H1 (cell line): ENCODE results near the gene UBE2F. TPM values are rescaled to one million over a fixed set of nuclear protein-coding genes. Genes with fewer than 3 reads are reported as not detected.

Experiments
- CTCF ChIA-PET: fragments of 300-600 bp; sonication (Branson Sonifier 250); formaldehyde crosslinking; loops from one replicate; lab custom pipeline; 2021; ENCODE audit not compliant: partially characterized antibody; lab: Charles Lee
- POLR2A ChIA-PET: fragments of 300-600 bp; sonication (Branson Sonifier 250); formaldehyde crosslinking; loops from one replicate; lab custom pipeline; 2021; ENCODE audit warnings: inconsistent platforms; ENCODE audit not compliant: partially characterized antibody; lab: Charles Lee
- DNase-seq, 2 experiments: peaks; one replicate each; pipeline versions ENCODE4 v3.0.0 to v3.0.0-alpha.2; 2010 to 2022; ENCODE audit warnings: low spot score in 2 of 2, low read depth in 1 of 2, mixed read lengths in 1 of 2
- FAIRE-seq: peaks from 2 replicates; lab custom pipeline; 2011; peaks lifted over from hg19 to GRCh38; lab: Jason Lieb, UNC
- H2AFZ ChIP-seq: 2 replicates; pipeline ENCODE4 v1.8.1; 2012; ENCODE audit warnings: low read length, inconsistent platforms
- H2AK5ac ChIP-seq: 2 replicates; pipeline ENCODE4 v1.6.1; 2013; ENCODE audit warnings: low read depth, low read length
- H2BK120ac ChIP-seq: replicated peaks from 2 replicates; pipeline ENCODE3; 2013; ENCODE audit warnings: low read depth, low read length, inconsistent platforms
- H2BK12ac ChIP-seq: 2 replicates; pipeline ENCODE4 v1.6.1; 2013; ENCODE audit warnings: low read depth, low read length
- H2BK15ac ChIP-seq: 2 replicates; pipeline ENCODE4 v1.6.1; 2013; ENCODE audit warnings: low read length
- H2BK20ac ChIP-seq: 2 replicates; pipeline ENCODE4 v1.6.1; 2013; ENCODE audit warnings: low read length
- H2BK5ac ChIP-seq: 2 replicates; pipeline ENCODE4 v1.6.1; 2013; ENCODE audit warnings: low read depth, low read length
- H3K14ac ChIP-seq: 2 replicates; pipeline ENCODE4 v1.6.1; 2013; ENCODE audit warnings: inconsistent platforms; ENCODE audit not compliant: insufficient read length
- H3K18ac ChIP-seq: 2 replicates; pipeline ENCODE4 v1.6.1; 2013; ENCODE audit warnings: low read length; ENCODE audit errors: extremely low read depth
- H3K23ac ChIP-seq: 2 replicates; pipeline ENCODE4 v1.6.1; 2013; ENCODE audit warnings: inconsistent platforms; ENCODE audit not compliant: insufficient read length
- H3K23me2 ChIP-seq: 2 replicates; pipeline ENCODE4 v1.6.1; 2013; ENCODE audit warnings: low read depth, low read length
- H3K27ac ChIP-seq: 2 replicates; pipeline ENCODE4 v1.6.1; 2011; ENCODE audit warnings: low read depth, low read length, inconsistent platforms
- H3K27me3 ChIP-seq, 4 experiments: replicated peaks in 1 of 4; 1 replicate in 1 of 4; 2 replicates in 3 of 4; pipeline versions ENCODE4 v1.6.1 to v1.8.1; 2011 to 2013; ENCODE audit warnings: low read length in 3 of 4, mild to moderate bottlenecking in 3 of 4, inconsistent platforms in 2 of 4, mixed read lengths in 2 of 4, moderate library complexity in 1 of 4; ENCODE audit not compliant: control insufficient read depth in 3 of 4, insufficient read depth in 3 of 4; ENCODE audit errors: extremely low read depth in 1 of 4
- H3K36me3 ChIP-seq, 4 experiments: 2 replicates each; pipeline versions ENCODE4 v1.6.1 to v1.8.1; 2011 to 2013; ENCODE audit warnings: mild to moderate bottlenecking in 4 of 4, low read length in 3 of 4, moderate library complexity in 2 of 4, control low read depth in 1 of 4, inconsistent platforms in 1 of 4; ENCODE audit not compliant: insufficient read depth in 4 of 4, control insufficient read depth in 2 of 4
- H3K4ac ChIP-seq: replicated peaks from 2 replicates; pipeline ENCODE3; 2013; ENCODE audit warnings: low read length, low read depth, mixed read lengths, inconsistent platforms; ENCODE audit not compliant: insufficient read length
- H3K4me1 ChIP-seq, 4 experiments: replicated peaks in 1 of 4; 1 replicate in 1 of 4; 2 replicates in 3 of 4; pipeline versions ENCODE4 v1.6.1 to v1.8.1; 2011 to 2013; ENCODE audit warnings: low read length in 3 of 4, inconsistent platforms in 2 of 4, mixed read lengths in 1 of 4; ENCODE audit not compliant: insufficient read depth in 4 of 4, control insufficient read depth in 3 of 4
- H3K4me2 ChIP-seq, 2 experiments: 2 replicates each; pipeline versions ENCODE4 v1.6.1 to v1.8.1; 2011 to 2013; ENCODE audit warnings: low read depth in 2 of 2, low read length in 2 of 2, control low read depth in 1 of 2, inconsistent platforms in 1 of 2, mild to moderate bottlenecking in 1 of 2; ENCODE audit not compliant: insufficient read depth in 1 of 2
- H3K4me3 ChIP-seq, 4 experiments: fragments of 200-600, 300-600 bp in 1 of 4; sonication (generic), shearing (Covaris generic), sonication (Bioruptor Twin) in 1 of 4; 2 replicates each; pipeline versions ENCODE4 v1.5.1 to v1.8.1; 2011 to 2016; ENCODE audit warnings: low read length in 4 of 4, low read depth in 3 of 4, control low read depth in 2 of 4, inconsistent platforms in 2 of 4, mild to moderate bottlenecking in 2 of 4, mixed read lengths in 1 of 4, moderate library complexity in 1 of 4; ENCODE audit not compliant: insufficient read depth in 2 of 4; ENCODE audit errors: extremely low read depth in 1 of 4
- H3K56ac ChIP-seq: replicated peaks from 2 replicates; pipeline ENCODE3; 2013; ENCODE audit warnings: low read depth, mild to moderate bottlenecking, mixed read lengths, low read length, inconsistent platforms; ENCODE audit not compliant: insufficient read length
- H3K79me1 ChIP-seq: 2 replicates; pipeline ENCODE4 v1.6.1; 2013; ENCODE audit warnings: low read depth, low read length, control low read depth
- H3K79me2 ChIP-seq, 2 experiments: 2 replicates each; pipeline versions ENCODE4 v1.6.1 to v1.8.1; 2012 to 2013; ENCODE audit warnings: low read length in 2 of 2, mild to moderate bottlenecking in 2 of 2, inconsistent platforms in 1 of 2; ENCODE audit not compliant: insufficient read depth in 2 of 2, control insufficient read depth in 1 of 2
- H3K9ac ChIP-seq, 4 experiments: replicated peaks in 1 of 4; 1 replicate in 1 of 4; 2 replicates in 3 of 4; pipeline versions ENCODE4 v1.6.1 to v1.8.1; 2011 to 2013; ENCODE audit warnings: low read depth in 3 of 4, low read length in 3 of 4, control low read depth in 2 of 4, mild to moderate bottlenecking in 2 of 4, moderate library complexity in 2 of 4, inconsistent platforms in 1 of 4; ENCODE audit errors: extremely low read depth in 1 of 4
- H3K9me3 ChIP-seq, 2 experiments: 2 replicates each; pipeline versions ENCODE4 v1.6.1 to v1.8.1; 2012 to 2013; ENCODE audit warnings: mild to moderate bottlenecking in 2 of 2, moderate library complexity in 2 of 2, control low read depth in 1 of 2, inconsistent platforms in 1 of 2, low read depth in 1 of 2, low read length in 1 of 2, mixed read lengths in 1 of 2; ENCODE audit not compliant: insufficient read depth in 2 of 2
- H4K20me1 ChIP-seq, 2 experiments: replicated peaks in 1 of 2; 2 replicates each; pipeline versions ENCODE3 to v1.8.1; 2011 to 2013; ENCODE audit warnings: inconsistent platforms in 2 of 2, low read length in 2 of 2, mild to moderate bottlenecking in 1 of 2; ENCODE audit not compliant: insufficient read depth in 2 of 2, control insufficient read depth in 1 of 2
- H4K5ac ChIP-seq: 2 replicates; pipeline ENCODE4 v1.6.1; 2013; ENCODE audit warnings: low read length, low read depth, mixed read lengths, inconsistent platforms; ENCODE audit not compliant: insufficient read length
- H4K8ac ChIP-seq: 2 replicates; pipeline ENCODE4 v1.8.0; 2013; ENCODE audit warnings: mild to moderate bottlenecking, moderate library complexity, low read length, inconsistent platforms; ENCODE audit not compliant: insufficient read depth; ENCODE audit errors: extremely low read depth
- H4K91ac ChIP-seq: replicated peaks from 2 replicates; pipeline ENCODE3; 2013; ENCODE audit warnings: low read length, mixed read lengths, inconsistent platforms; ENCODE audit not compliant: insufficient read length
- HDAC6 ChIP-seq: IDR thresholded peaks from one replicate; pipeline ENCODE4 v1.7.1; 2012; ENCODE audit warnings: low read depth, mild to moderate bottlenecking, inconsistent platforms, low read length, moderate library complexity
- JUN ChIP-seq: IDR thresholded peaks from 2 replicates; pipeline ENCODE4 v1.6.1; 2011; ENCODE audit warnings: low read depth, mild to moderate bottlenecking, improper control_type of control experiment, low read length
- WGBS, 2 experiments: shearing (Covaris generic) in 1 of 2; methylation state at CpG; one replicate each; pipeline versions ENCODE4 v1.1.6 to v1.1.7; 2013 to 2015; ENCODE audit warnings: low lambda C conversion rate in 2 of 2, mixed read lengths in 2 of 2, inconsistent platforms in 1 of 2, low coverage in 1 of 2, missing lambda C conversion rate in 1 of 2; ENCODE audit not compliant: insufficient replicate concordance in 2 of 2, insufficient coverage in 1 of 2, insufficient read length in 1 of 2; ENCODE audit errors: extremely low coverage in 1 of 2, missing lambda C conversion rate in 1 of 2; 5-methylcytosine and 5-hydroxymethylcytosine counted together
- polyA plus RNA-seq, 7 experiments: library from polyadenylated mRNA; depleted of rRNA in 3 of 7; stranded (reverse) in 5 of 7; unstranded in 2 of 7; fragments of >200 nt in 5 of 7; fragments of 200-250 nt in 2 of 7; gene quantifications; 1 replicate in 5 of 7; 2 replicates in 1 of 7; 4 replicates in 1 of 7; pipeline versions ENCODE4 v1.2.1 to v1.2.3, GENCODE V29; 2011 to 2013; ENCODE audit warnings: missing spikeins in 2 of 7, mixed read lengths in 2 of 7
- total RNA-seq: library from RNA; stranded (reverse); fragmentation: NEBNext Ultra II Directional; extraction: Animal tissue kit (Norgen Biotek cat#: 25700); gene quantifications from 2 replicates; pipeline ENCODE4 v1.2.1, GENCODE V29; 2021

Gene UBE2F
- total and polyA plus RNA-seq, 2 of the 8 experiments (the other 6 are each of a cell fraction or from before 2014, with no cell fraction given) = 43.3 to 59.8 TPM

GRCh38 chr2:237931205-237931721 lies 35.6 kb upstream of the UBE2F start:
- H3K56ac ChIP-seq = no peak overlapping the region
- H3K14ac ChIP-seq = no peak overlapping the region
- H3K79me2 ChIP-seq = no peaks in the 10 kb centered on the region
- H4K20me1 ChIP-seq = no peaks in the 10 kb centered on the region
- no peak overlapping the region for H3K4me3 ChIP-seq
- no peak overlapping the region for H4K91ac ChIP-seq
- POLR2A ChIA-PET = interaction anchor here (0.6 to 2.0 kb wide), 2 partner anchors 14 to 160 kb away, joined by 4 read pairs; no protein-coding TSS in a partner anchor
- H3K4me2 ChIP-seq = no peak overlapping the region
- 91% methylated on average over 9 of the region's 9 CpGs; no CpG with 5 or more reads in 1 of the 2 experiments for WGBS, 2 experiments
- H3K36me3 ChIP-seq = no peaks in the 10 kb centered on the region
- no peak overlapping the region for H3K4ac ChIP-seq
- H3K9ac ChIP-seq = no peak overlapping the region
- H3K79me1 ChIP-seq = no peaks in the 10 kb centered on the region
- no peaks in the 10 kb centered on the region for H3K23me2 ChIP-seq
- no peak overlapping the region for H4K5ac ChIP-seq
- no peak overlapping the region for H2BK12ac ChIP-seq
- H4K8ac ChIP-seq = no peak overlapping the region
- no peaks in the 10 kb centered on the region for H3K27me3 ChIP-seq
- H3K23ac ChIP-seq = no peak overlapping the region
- no peak for DNase-seq
- CTCF ChIA-PET = no interaction called here
- H2BK20ac ChIP-seq = no peak overlapping the region
- no peak overlapping the region for H2AK5ac ChIP-seq
- no peak for FAIRE-seq
- no peak overlapping the region for H2BK5ac ChIP-seq
- H3K27ac ChIP-seq = no peak overlapping the region
- H3K18ac ChIP-seq = no peak overlapping the region
- H3K4me1 ChIP-seq = no peaks in the 10 kb centered on the region
- no peaks in the 10 kb centered on the region for H3K9me3 ChIP-seq
- H2AFZ ChIP-seq = no peak overlapping the region
- no peak for TF ChIP-seq HDAC6
- TF ChIP-seq JUN = no peak
- no peak overlapping the region for H2BK15ac ChIP-seq
- H2BK120ac ChIP-seq = no peak overlapping the region
